ENCODE results near the gene MCCC1.

- TF ChIP-seq CTCF (IDR thresholded peaks at IDR 0.05; ENCODE audit: poor library complexity) (no peak), EZH2 (IDR thresholded peaks at IDR 0.05; ENCODE audit: borderline replicate concordance) (no peak)
Measured at GRCh38 chr3:183129243-183129642, 29.9 kb upstream of the MCCC1 start.

Data from hepatocyte (in vitro differentiated cells).